ENCODE data around the gene RPTOR. TPM values are rescaled to one million over a fixed set of nuclear protein-coding genes. Genes with fewer than 3 reads are reported as not detected.

The RPTOR gene
- total and polyA plus RNA-seq, 10 of the 15 experiments (the other 5 are each of a cell fraction or from before 2014, with no cell fraction given) = 0.18 to 32.1 (median 7.8) TPM

DNA sequence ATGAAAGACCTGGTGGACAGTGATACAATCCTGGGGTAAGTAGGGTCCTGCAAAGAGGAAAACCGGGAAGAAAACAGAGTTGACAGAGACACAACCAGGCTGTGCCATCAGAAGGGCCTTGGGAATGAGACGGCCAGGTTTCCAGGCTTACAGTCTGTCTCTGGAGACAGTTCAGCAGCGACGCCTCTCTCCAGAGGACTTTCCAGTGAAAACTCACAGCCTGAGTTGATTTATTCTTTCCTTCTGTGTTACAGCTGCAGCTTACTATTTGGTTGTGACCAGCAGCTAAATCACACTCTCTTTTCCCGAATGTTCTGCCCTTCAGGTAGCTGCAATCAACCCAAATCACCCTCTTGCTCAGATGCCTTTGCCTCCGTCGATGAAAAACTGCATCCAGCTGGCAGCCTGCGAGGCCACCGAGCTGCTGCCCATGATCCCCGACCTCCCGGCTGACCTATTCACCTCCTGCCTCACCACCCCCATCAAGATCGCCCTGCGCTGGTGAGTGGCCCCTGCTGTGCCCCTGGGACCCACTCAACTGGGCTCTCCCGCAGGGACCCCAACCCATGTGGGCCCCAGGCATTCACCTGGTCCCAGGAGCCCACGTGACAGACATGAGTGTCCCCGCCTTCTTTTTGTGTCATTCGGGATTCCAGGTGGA lies 209.2 kb downstream of the RPTOR start:
- RAD21 ChIA-PET (ENCODE audit: unreplicated experiment) = no interaction called here
- Histone ChIP-seq H3K9me3 (replicated peaks; ENCODE audit: control insufficient read depth, insufficient read depth, low read length) (no peaks in the 10 kb centered on the region), H2AFZ (ENCODE audit: control insufficient read depth, low read depth, low read length) (no peak overlapping the region), H3K27me3 (replicated peaks in 1 of 2; ENCODE audit: control insufficient read depth in 2 of 2, insufficient read depth in 2 of 2, low read length in 1 of 2) (no peaks in the 10 kb centered on the region), H3K79me2 (ENCODE audit: control insufficient read depth, insufficient read depth, low read length) (no peaks in the 10 kb centered on the region), H3K36me3 (ENCODE audit: control insufficient read depth in 2 of 2, insufficient read depth in 2 of 2, low read length in 1 of 2) (peaks cover 5 to 9% of the 10 kb centered on the region in 2 experiments; a peak in 3 of 4 replicates), H3K4me1 (ENCODE audit: control insufficient read depth, insufficient read depth, low read length) (no peaks in the 10 kb centered on the region), H3K9ac (ENCODE audit: control insufficient read depth, insufficient read depth, low read length) (no peak overlapping the region), H3K4me3 (no peak overlapping the region), H3K27ac (ENCODE audit: control insufficient read depth, insufficient read depth) (no peak overlapping the region), H4K20me1 (ENCODE audit: control insufficient read depth, insufficient read depth) (no peaks in the 10 kb centered on the region), H3K4me2 (ENCODE audit: control insufficient read depth, insufficient read depth) (no peak overlapping the region)
- no TSS peak for BruUV-seq (replicated peaks)
- in situ Hi-C loops (cut with MboI) = no loop called here
- intact Hi-C loops (cut with micrococcal nuclease; ENCODE audit: unreplicated experiment) = no loop called here
- 96% methylated on average over 17 of the region's 17 CpGs for WGBS (ENCODE audit: insufficient coverage, insufficient replicate concordance, low lambda C conversion rate, missing lambda C conversion rate)
- POLR2A ChIA-PET = no interaction called here
- no peak for ATAC-seq
- CTCF ChIA-PET = interaction anchor here (1.2 to 1.3 kb wide), 2 partner anchors 9 kb away, joined by 3 read pairs; no protein-coding TSS in a partner anchor
- SMC1A ChIA-PET (ENCODE audit: uncharacterized antibody, unreplicated experiment) = no interaction called here
- no peak for FAIRE-seq
- no peak for DNase-seq (ENCODE audit: low read depth, low spot score)
- TF ChIP-seq PAX8 (IDR thresholded peaks at IDR 0.05) = no peak
- TF ChIP-seq NFXL1 (IDR thresholded peaks at IDR 0.05; ENCODE audit: borderline replicate concordance) = no peak
- TF ChIP-seq SIX5 (IDR thresholded peaks at IDR 0.05; ENCODE audit: low read depth, low read length, severe bottlenecking) = no peak
- TF ChIP-seq RFX5 (IDR thresholded peaks at IDR 0.05; ENCODE audit: low read depth, low read length) = no peak
- TF ChIP-seq, protein P1, sequence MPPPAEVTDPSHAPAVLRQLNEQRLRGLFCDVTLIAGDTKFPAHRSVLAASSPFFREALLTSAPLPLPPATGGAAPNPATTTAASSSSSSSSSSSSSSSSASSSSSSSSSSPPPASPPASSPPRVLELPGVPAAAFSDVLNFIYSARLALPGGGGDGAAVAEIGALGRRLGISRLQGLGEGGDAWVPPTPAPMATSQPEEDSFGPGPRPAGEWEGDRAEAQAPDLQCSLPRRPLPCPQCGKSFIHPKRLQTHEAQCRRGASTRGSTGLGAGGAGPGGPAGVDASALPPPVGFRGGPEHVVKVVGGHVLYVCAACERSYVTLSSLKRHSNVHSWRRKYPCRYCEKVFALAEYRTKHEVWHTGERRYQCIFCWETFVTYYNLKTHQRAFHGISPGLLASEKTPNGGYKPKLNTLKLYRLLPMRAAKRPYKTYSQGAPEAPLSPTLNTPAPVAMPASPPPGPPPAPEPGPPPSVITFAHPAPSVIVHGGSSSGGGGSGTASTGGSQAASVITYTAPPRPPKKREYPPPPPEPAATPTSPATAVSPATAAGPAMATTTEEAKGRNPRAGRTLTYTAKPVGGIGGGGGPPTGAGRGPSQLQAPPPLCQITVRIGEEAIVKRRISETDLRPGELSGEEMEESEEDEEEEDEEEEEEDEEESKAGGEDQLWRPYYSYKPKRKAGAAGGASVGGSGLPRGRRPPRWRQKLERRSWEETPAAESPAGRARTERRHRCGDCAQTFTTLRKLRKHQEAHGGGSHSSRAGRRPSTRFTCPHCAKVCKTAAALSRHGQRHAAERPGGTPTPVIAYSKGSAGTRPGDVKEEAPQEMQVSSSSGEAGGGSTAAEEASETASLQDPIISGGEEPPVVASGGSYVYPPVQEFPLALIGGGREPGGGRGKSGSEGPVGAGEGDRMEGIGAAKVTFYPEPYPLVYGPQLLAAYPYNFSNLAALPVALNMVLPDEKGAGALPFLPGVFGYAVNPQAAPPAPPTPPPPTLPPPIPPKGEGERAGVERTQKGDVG (CRISPR knock-in tag; IDR thresholded peaks at IDR 0.05) = no peak
- no peak for TF ChIP-seq SMARCA5 (IDR thresholded peaks at IDR 0.05)
- no peak for TF ChIP-seq TAF1 (IDR thresholded peaks at IDR 0.05; ENCODE audit: borderline replicate concordance, low read depth, low read length)
